ENCODE results near the gene WDR46. TPM values are rescaled to one million over a fixed set of nuclear protein-coding genes. Genes with fewer than 3 reads are reported as not detected.

The WDR46 gene
- total and polyA plus RNA-seq, 2 of the 8 experiments (the other 6 are each of a cell fraction or from before 2014, with no cell fraction given), result 69.7 to 91.0 TPM

DNA sequence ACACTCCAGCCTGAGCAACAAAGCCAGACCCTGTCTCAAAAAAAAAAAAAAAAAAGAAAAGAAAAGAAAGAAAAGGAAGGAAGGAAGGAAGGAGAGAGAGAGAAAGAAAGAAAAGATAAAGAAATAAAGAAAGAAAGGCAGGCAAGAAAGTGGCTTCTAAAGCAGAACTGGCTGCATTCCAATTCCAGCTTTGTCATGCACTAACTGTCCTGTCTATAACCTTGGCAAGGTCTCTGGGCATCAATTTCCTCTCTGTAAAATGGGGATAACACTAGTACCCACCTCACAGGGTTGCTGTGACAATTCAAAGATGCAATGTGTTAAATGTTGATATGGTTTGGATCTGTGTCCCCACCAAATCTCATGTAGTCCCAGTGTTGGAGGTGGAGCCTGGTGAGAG, 52.7 kb downstream of the WDR46 start (continued):
- no peak for TF ChIP-seq POU5F1 (IDR thresholded peaks at IDR 0.05; ENCODE audit: low read depth, low read length)
- TF ChIP-seq GABPA (IDR thresholded peaks at IDR 0.05; ENCODE audit: borderline replicate concordance, insufficient read depth, low read length), result no peak
- TF ChIP-seq TAF1 (IDR thresholded peaks at IDR 0.05; ENCODE audit: low read depth, low read length), result no peak
- TF ChIP-seq PHF8 (conservative IDR thresholded peaks at IDR 0.05; ENCODE audit: low read depth, low read length), result no peak
- TF ChIP-seq EGR1 (IDR thresholded peaks at IDR 0.05; ENCODE audit: borderline replicate concordance, low read depth, low read length), result no peak
- no peak for TF ChIP-seq YY1 (IDR thresholded peaks at IDR 0.05; ENCODE audit: low read depth, low read length)
